Dermis lymphatic vessel endothelial cell (primary cell): ENCODE measurements around the gene CES5A. TPM values are rescaled to one million over a fixed set of nuclear protein-coding genes. Genes with fewer than 3 reads are reported as not detected.

Source experiments
- total RNA-seq: library from RNA; depleted of rRNA; stranded (reverse); fragments of >200 nt; gene quantifications from 2 replicates; pipeline ENCODE4 v1.2.1, GENCODE V29; 2014

Gene CES5A, protein sequence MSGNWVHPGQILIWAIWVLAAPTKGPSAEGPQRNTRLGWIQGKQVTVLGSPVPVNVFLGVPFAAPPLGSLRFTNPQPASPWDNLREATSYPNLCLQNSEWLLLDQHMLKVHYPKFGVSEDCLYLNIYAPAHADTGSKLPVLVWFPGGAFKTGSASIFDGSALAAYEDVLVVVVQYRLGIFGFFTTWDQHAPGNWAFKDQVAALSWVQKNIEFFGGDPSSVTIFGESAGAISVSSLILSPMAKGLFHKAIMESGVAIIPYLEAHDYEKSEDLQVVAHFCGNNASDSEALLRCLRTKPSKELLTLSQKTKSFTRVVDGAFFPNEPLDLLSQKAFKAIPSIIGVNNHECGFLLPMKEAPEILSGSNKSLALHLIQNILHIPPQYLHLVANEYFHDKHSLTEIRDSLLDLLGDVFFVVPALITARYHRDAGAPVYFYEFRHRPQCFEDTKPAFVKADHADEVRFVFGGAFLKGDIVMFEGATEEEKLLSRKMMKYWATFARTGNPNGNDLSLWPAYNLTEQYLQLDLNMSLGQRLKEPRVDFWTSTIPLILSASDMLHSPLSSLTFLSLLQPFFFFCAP
- not detected in 2 replicates for total RNA-seq

DNA sequence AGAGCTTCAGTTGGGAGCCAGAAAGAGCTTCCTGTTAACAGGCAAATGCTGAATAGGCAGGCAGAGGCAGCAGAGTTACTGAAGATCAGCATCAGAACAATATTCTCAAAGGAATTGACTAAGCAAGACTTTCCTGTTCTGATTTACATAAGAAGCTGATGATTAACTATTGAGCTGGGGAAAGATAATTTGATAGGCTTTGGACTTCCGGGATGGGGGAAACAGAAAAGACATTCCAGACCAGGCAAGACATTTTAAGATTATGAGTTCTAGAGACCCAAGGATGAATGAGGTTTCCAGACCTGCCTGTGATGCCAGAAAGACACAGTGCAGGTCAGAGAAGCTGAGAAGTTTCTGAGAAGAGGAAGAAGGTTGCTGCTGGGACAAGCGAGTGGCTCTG lies at the start of gene CES5A:
CES5A (minus strand) TSS at position 101 of the 400 bp plus-strand sequence. CDS start 152 bp downstream, outside the sequence.

DNA sequence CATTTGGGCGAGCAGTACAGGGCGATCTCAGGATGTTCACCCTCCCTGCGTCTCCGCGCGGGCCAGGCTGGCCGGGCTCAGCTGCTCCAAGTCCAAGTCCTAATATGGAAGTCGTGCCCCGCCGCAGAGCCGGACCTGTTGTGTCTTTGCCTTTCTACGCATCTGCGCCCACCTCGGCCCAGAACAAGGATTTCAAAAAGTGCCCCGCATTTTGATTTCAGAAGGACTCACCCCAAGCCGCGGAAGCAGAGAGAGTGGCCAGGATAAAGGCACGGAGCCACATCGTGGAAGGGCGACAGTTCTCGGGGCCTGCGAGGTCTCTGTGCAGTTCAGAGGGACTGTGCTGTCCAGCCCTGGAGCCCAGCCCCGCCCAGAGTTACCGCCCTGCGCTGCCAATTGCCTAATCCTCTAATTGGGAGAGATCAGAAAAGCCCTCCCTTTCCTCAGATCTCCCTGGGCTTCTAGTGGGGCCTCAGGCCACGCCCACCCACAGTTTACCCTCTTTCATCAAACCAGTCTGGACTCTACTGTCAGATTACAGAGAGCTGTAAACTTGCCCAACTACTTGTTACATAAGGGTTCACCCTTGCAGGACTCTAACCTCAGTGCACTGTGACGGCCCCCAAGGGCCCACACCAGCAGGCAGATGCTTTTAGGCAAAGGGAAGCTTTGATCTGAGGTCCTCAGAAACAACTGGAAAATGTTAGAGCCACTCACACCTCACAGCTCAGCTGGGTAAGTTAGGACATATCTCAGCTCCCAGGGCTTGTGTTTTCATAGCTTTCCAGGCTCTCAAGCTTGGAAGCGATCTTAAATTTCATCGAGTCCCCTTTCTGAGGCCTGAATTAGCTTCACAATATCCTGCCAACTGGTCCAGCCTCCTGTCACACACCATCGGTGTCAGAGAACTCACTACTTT lies 42.1 kb downstream of the CES5A start, which contains the start of gene CES1:
CES1 (minus strand) TSS at position 324 of the 919 bp plus-strand sequence; CDS start at position 283, 41 bp downstream.

Other genes with a start within 250 kb of the CES5A start
- gene SLC6A2, start 219.4 kb downstream of the CES5A start, total RNA-seq, result 0.11 TPM in 1 of 2 replicates, not detected in the other
- 0.17 and 0.65 TPM in 2 replicates for gene CES1, start 42.3 kb downstream of the CES5A start, total RNA-seq